ENCODE data around the gene ACE2.

The ACE2 gene

DNA sequence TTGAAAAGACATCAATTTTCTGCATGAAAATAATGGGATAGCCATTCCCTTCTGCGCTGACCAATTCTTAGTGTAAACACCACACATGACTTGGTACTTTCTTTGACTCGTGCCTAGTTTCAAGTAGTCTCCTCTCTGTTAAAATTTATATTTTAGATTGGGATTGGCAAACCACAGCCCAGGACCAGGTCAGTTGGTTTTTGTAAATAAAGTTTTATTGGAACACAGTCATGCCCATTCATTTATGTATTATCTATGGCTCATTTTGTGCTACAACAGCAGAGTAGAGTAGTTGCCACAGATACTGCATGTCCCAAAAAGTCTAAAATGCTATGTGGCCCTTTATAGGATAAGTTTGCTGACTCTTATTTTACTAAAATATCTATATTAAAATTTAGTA is 53.4 kb downstream of the ACE2 start:
- Histone ChIP-seq H3K9me3 (ENCODE audit: insufficient read depth, low read depth, low read length) (no peaks in the 10 kb centered on the region), H3K4me3 (ENCODE audit: low read length) (no peak overlapping the region), H3K27ac (ENCODE audit: low read depth, low read length) (no peak overlapping the region), H3K9ac (ENCODE audit: low read depth, low read length) (no peak overlapping the region), H3K36me3 (ENCODE audit: insufficient read depth, low read length) (no peaks in the 10 kb centered on the region), H3K27me3 (ENCODE audit: insufficient read depth, low read length) (no peaks in the 10 kb centered on the region), H3K4me1 (ENCODE audit: insufficient read depth, low read length) (no peaks in the 10 kb centered on the region)
- WGBS: 86% methylated on average over 2 of the region's 2 CpGs

DNA sequence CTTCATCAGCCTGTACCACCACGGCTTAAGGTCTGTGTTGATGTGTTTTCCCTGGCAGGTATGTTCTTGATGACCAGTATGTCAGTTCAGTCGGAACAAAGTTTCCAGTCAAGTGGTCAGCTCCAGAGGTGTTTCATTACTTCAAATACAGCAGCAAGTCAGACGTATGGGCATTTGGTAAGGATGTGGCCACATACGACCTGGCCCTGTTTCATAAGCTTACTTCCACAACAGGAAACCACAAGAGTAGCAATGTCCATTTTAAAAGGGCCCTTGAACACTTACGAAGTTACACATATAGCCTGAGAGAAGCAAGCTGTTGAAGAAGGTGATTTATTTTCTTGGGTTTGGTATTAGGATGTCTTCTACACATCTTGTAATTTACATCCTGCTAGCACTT is 54.0 kb downstream of the ACE2 start:
- no peak overlapping the region for H3K27ac ChIP-seq (ENCODE audit: low read depth, low read length)
- H3K27me3 ChIP-seq (ENCODE audit: insufficient read depth, low read length): no peaks in the 10 kb centered on the region
- no peaks in the 10 kb centered on the region for H3K4me1 ChIP-seq (ENCODE audit: insufficient read depth, low read length)
- no peaks in the 10 kb centered on the region for H3K9me3 ChIP-seq (ENCODE audit: insufficient read depth, low read depth, low read length)
- WGBS: 94% methylated on average over 4 of the region's 5 CpGs
- H3K4me3 ChIP-seq (ENCODE audit: low read length): no peak overlapping the region
- no peak overlapping the region for H3K9ac ChIP-seq (ENCODE audit: low read depth, low read length)
- H3K36me3 ChIP-seq (ENCODE audit: insufficient read depth, low read length): no peaks in the 10 kb centered on the region

- H3K9ac ChIP-seq (ENCODE audit: low read depth, low read length): no peak overlapping the region
Observed at GRCh38 chrX:15530318-15530717, 70.4 kb downstream of the ACE2 start.

GRCh38 chrX:15529165-15529564 is 71.6 kb downstream of the ACE2 start:
- Histone ChIP-seq H3K27ac (ENCODE audit: low read depth, low read length) (no peak overlapping the region), H3K36me3 (ENCODE audit: insufficient read depth, low read length) (no peaks in the 10 kb centered on the region), H3K4me1 (ENCODE audit: insufficient read depth, low read length) (no peaks in the 10 kb centered on the region), H3K27me3 (ENCODE audit: insufficient read depth, low read length) (no peaks in the 10 kb centered on the region), H3K9me3 (ENCODE audit: insufficient read depth, low read depth, low read length) (no peaks in the 10 kb centered on the region), H3K9ac (ENCODE audit: low read depth, low read length) (no peak overlapping the region), H3K4me3 (ENCODE audit: low read length) (no peak overlapping the region)

More at GRCh38 chrX:15530318-15530717, 70.4 kb downstream of the ACE2 start:
- H3K9me3 ChIP-seq (ENCODE audit: insufficient read depth, low read depth, low read length): no peaks in the 10 kb centered on the region
- H3K27me3 ChIP-seq (ENCODE audit: insufficient read depth, low read length): no peaks in the 10 kb centered on the region
- no peak overlapping the region for H3K27ac ChIP-seq (ENCODE audit: low read depth, low read length)
- H3K4me1 ChIP-seq (ENCODE audit: insufficient read depth, low read length): no peaks in the 10 kb centered on the region
- 76% methylated on average over 6 of the region's 6 CpGs for WGBS
- no peaks in the 10 kb centered on the region for H3K36me3 ChIP-seq (ENCODE audit: insufficient read depth, low read length)
- H3K4me3 ChIP-seq (ENCODE audit: low read length): no peak overlapping the region

DNA sequence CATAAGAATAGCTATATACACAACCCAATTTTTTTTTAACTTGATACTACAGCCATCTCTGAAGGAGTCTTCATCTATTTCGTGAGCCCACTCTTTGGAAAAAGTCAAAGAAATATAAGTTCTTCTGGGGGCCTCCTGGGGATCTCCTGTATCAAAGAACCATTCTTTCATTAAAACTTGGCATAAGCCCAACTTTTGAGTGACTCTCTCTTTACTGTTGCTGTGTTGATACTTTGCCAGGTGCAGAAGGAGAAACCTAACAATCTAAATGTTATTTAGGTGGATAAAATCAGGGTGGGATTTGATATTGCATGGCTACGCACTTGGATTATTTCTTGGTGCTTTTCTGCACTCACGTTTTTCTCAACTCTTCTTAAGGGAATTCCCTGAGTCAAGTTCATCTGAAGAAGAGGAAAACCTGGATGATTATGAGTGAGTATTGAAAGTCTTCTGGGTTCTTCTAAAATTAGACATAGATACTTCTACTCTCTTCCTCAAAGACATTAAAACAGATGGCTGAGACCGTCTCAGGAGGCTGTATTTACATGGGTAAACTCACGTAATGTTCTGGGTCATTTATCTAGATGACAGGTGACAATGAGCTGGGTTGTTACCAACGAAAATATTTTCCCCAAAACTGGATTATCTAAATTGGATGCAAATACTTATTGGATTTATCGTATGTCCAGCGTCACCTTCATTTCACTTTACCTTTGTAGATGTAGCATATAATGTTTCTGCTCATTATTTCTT is 74.9 kb downstream of the ACE2 start:
- Histone ChIP-seq H3K27me3 (ENCODE audit: insufficient read depth, low read length) (no peaks in the 10 kb centered on the region), H3K9ac (ENCODE audit: low read depth, low read length) (no peak overlapping the region), H3K27ac (ENCODE audit: low read depth, low read length) (no peak overlapping the region), H3K4me3 (ENCODE audit: low read length) (no peak overlapping the region), H3K36me3 (ENCODE audit: insufficient read depth, low read length) (no peaks in the 10 kb centered on the region), H3K4me1 (ENCODE audit: insufficient read depth, low read length) (no peaks in the 10 kb centered on the region), H3K9me3 (ENCODE audit: insufficient read depth, low read depth, low read length) (no peaks in the 10 kb centered on the region)
- 98% methylated on average over 5 of the region's 8 CpGs for WGBS

DNA sequence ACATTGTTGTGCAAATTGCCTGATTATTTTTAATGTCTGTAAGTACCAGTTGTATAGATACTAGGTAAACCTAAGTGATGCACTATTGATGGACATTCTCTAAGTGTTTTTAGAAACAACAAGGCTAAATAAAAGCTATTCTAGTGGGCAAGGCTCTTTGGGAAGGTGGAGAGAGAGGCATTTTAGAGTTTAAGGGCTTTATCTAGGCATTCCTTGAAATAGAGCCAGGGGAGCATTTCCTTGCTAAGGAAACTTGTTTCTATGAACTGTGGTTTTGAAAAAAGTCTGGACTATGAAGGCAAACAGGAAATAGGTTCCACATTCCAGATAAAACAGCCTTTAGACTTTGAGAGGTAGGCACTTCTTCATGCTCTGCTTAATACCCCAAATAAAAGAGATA is 76.3 kb downstream of the ACE2 start:
- Histone ChIP-seq H3K27me3 (ENCODE audit: insufficient read depth, low read length) (no peaks in the 10 kb centered on the region), H3K9me3 (ENCODE audit: insufficient read depth, low read depth, low read length) (no peaks in the 10 kb centered on the region)

DNA sequence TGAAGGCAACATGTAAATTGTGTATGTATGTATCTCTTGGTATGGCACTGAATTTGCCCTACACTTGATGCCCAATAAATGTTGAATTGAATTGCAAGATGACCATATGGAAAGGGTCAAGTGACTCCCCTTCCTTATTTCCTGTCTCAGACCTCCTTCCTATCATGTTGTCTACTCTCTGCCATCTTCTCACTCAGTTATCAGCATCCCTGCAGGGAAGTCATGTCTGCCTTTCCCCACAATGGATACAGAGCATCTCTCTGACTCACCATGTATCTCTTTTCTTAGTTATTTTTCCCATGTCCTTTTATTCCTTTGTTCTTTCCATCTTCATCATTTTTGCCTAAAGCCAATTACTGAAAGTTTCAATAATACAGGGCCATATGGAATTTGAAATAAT is 77.7 kb downstream of the ACE2 start:
- Histone ChIP-seq H3K4me1 (ENCODE audit: insufficient read depth, low read length) (no peaks in the 10 kb centered on the region), H3K36me3 (ENCODE audit: insufficient read depth, low read length) (no peaks in the 10 kb centered on the region), H3K27me3 (ENCODE audit: insufficient read depth, low read length) (no peaks in the 10 kb centered on the region), H3K4me3 (ENCODE audit: low read length) (no peak overlapping the region), H3K27ac (ENCODE audit: low read depth, low read length) (no peak overlapping the region), H3K9ac (ENCODE audit: low read depth, low read length) (no peak overlapping the region), H3K9me3 (ENCODE audit: insufficient read depth, low read depth, low read length) (no peaks in the 10 kb centered on the region)

More for the DNA sequence above, 76.3 kb downstream of the ACE2 start:
- no peak overlapping the region for H3K27ac ChIP-seq (ENCODE audit: low read depth, low read length)
- H3K9ac ChIP-seq (ENCODE audit: low read depth, low read length): no peak overlapping the region
- H3K36me3 ChIP-seq (ENCODE audit: insufficient read depth, low read length): no peaks in the 10 kb centered on the region
- H3K4me3 ChIP-seq (ENCODE audit: low read length): no peak overlapping the region
- no peaks in the 10 kb centered on the region for H3K4me1 ChIP-seq (ENCODE audit: insufficient read depth, low read length)

- H3K9ac ChIP-seq (ENCODE audit: low read depth, low read length): no peak overlapping the region
- 90% methylated on average over 3 of the region's 3 CpGs for WGBS
Observed at GRCh38 chrX:15522464-15522863, 78.3 kb downstream of the ACE2 start.

GRCh38 chrX:15515931-15516330 is 84.8 kb downstream of the ACE2 start:
- no peak overlapping the region for H3K27ac ChIP-seq (ENCODE audit: low read depth, low read length)
- WGBS: 74% methylated on average over 6 of the region's 6 CpGs

More at GRCh38 chrX:15522464-15522863, 78.3 kb downstream of the ACE2 start:
- Histone ChIP-seq H3K27ac (ENCODE audit: low read depth, low read length) (no peak overlapping the region), H3K9me3 (ENCODE audit: insufficient read depth, low read depth, low read length) (no peaks in the 10 kb centered on the region), H3K4me1 (ENCODE audit: insufficient read depth, low read length) (no peaks in the 10 kb centered on the region), H3K36me3 (ENCODE audit: insufficient read depth, low read length) (no peaks in the 10 kb centered on the region), H3K27me3 (ENCODE audit: insufficient read depth, low read length) (no peaks in the 10 kb centered on the region), H3K4me3 (ENCODE audit: low read length) (no peak overlapping the region)

GRCh38 chrX:15514279-15514678 is 86.5 kb downstream of the ACE2 start:
- H3K4me1 ChIP-seq (ENCODE audit: insufficient read depth, low read length): no peaks in the 10 kb centered on the region
- no peak overlapping the region for H3K4me3 ChIP-seq (ENCODE audit: low read length)
- no peaks in the 10 kb centered on the region for H3K9me3 ChIP-seq (ENCODE audit: insufficient read depth, low read depth, low read length)
- H3K27ac ChIP-seq (ENCODE audit: low read depth, low read length): no peak overlapping the region
- H3K9ac ChIP-seq (ENCODE audit: low read depth, low read length): no peak overlapping the region
- 86% methylated on average over 1 of the region's 1 CpG for WGBS
- H3K27me3 ChIP-seq (ENCODE audit: insufficient read depth, low read length): no peaks in the 10 kb centered on the region
- no peaks in the 10 kb centered on the region for H3K36me3 ChIP-seq (ENCODE audit: insufficient read depth, low read length)

More at GRCh38 chrX:15515931-15516330, 84.8 kb downstream of the ACE2 start:
- no peaks in the 10 kb centered on the region for H3K4me1 ChIP-seq (ENCODE audit: insufficient read depth, low read length)
- no peak overlapping the region for H3K4me3 ChIP-seq (ENCODE audit: low read length)
- H3K27me3 ChIP-seq (ENCODE audit: insufficient read depth, low read length): no peaks in the 10 kb centered on the region
- H3K36me3 ChIP-seq (ENCODE audit: insufficient read depth, low read length): no peaks in the 10 kb centered on the region
- H3K9ac ChIP-seq (ENCODE audit: low read depth, low read length): no peak overlapping the region
- H3K9me3 ChIP-seq (ENCODE audit: insufficient read depth, low read depth, low read length): no peaks in the 10 kb centered on the region

DNA sequence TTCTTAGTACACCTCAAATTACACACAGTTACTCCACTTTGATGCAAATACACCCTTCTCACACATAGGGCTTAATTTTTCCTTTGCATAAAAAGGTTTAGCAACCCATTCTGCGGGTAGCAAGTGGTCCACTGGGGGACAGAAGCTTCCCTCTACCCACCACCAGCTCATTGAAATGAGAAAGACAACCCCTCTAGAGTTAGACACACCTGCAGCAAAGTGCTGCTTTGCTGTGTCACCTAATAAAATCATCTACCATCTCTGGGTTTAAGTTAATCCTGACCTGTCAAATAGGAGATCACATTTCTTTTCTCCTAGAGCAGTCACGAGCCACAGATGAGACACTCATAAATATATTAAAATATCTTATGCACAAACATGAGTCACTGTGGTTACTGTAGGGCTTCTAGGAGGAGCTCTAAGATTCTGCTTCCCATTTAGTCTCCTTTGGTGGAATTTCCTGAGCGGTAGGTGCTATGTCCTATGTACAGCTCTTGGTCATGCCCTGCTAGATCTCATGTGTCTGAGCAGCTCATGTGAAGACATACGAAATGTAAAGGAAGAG is 88.3 kb downstream of the ACE2 start:
- H3K9ac ChIP-seq (ENCODE audit: low read depth, low read length): no peak overlapping the region
- no peak overlapping the region for H3K4me3 ChIP-seq (ENCODE audit: low read length)
- no peaks in the 10 kb centered on the region for H3K9me3 ChIP-seq (ENCODE audit: insufficient read depth, low read depth, low read length)
- no peaks in the 10 kb centered on the region for H3K36me3 ChIP-seq (ENCODE audit: insufficient read depth, low read length)
- H3K4me1 ChIP-seq (ENCODE audit: insufficient read depth, low read length): no peaks in the 10 kb centered on the region
- H3K27me3 ChIP-seq (ENCODE audit: insufficient read depth, low read length): no peaks in the 10 kb centered on the region
- 92% methylated on average over 3 of the region's 4 CpGs for WGBS
- H3K27ac ChIP-seq (ENCODE audit: low read depth, low read length): no peak overlapping the region

GRCh38 chrX:15511563-15511962 is 89.2 kb downstream of the ACE2 start:
- H3K27ac ChIP-seq (ENCODE audit: low read depth, low read length): no peak overlapping the region
- H3K36me3 ChIP-seq (ENCODE audit: insufficient read depth, low read length): no peaks in the 10 kb centered on the region
- no peaks in the 10 kb centered on the region for H3K27me3 ChIP-seq (ENCODE audit: insufficient read depth, low read length)
- whole genome bisulfite sequencing: 71% methylated on average over 1 of the region's 1 CpG
- no peak overlapping the region for H3K9ac ChIP-seq (ENCODE audit: low read depth, low read length)
- no peak overlapping the region for H3K4me3 ChIP-seq (ENCODE audit: low read length)
- H3K4me1 ChIP-seq (ENCODE audit: insufficient read depth, low read length): no peaks in the 10 kb centered on the region
- H3K9me3 ChIP-seq (ENCODE audit: insufficient read depth, low read depth, low read length): no peaks in the 10 kb centered on the region

Data from HUES64 (cell line).